HG03342 (cell line): ENCODE results near the gene KLK11.

Experiments
- ATAC-seq: cut with Tn5 transposase; IDR thresholded peaks from one replicate; pipeline ENCODE4 v1.9.1; 2021; ENCODE audit warnings: mild to moderate bottlenecking, moderate library complexity; ENCODE audit not compliant: unreplicated experiment

KLK11 gene

DNA sequence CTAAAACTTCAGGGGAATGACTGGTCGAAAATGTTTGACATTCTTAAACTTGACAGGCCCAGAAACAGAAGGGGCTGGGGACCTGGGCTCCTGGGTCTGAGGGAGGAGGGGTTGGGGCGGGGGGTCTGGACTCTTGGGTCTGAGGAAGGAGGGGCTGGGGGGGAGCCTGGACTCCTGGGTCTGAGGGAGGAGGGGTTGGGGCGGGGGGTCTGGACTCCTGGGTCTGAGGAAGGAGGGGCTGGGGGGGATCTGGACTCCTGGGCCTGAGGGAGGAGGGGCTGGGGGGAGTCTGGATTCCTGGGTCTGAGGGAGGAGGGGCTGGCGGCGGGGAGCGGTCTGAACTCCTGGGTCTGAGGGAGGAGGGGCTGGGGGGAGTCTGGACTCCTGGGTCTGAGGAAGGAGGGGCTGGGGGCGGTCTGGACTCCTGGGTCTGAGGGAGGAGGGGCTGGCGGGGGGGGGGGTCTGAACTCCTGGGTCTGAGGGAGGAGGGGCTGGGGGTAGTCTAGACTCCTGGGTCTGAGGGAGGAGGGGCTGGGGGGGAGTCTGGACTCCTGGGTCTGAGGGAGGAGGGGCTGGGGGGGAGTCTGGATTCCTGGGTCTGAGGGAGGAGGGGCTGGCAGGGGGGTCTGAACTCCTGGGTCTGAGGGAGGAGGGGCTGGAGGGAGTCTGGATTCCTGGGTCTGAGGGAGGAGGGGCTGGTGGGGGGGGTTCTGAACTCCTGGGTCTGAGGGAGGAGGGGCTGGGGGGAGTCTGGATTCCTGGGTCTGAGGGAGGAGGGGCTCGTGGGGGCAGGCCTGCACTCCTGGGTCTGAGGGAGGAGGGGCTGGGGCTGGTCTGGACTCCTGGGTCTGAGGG, 51.5 kb downstream of the KLK11 start:
- no peak for ATAC-seq

GRCh38 chr19:50972795-50973376, 53.5 kb downstream of the KLK11 start:
- ATAC-seq, result no peak
